Mucosa of descending colon (tissue), 3 donors: ENCODE data around the gene SUSD3. TPM values are rescaled to one million over a fixed set of nuclear protein-coding genes. Genes with fewer than 3 reads are reported as not detected.
A peak's percentile ranks its signal among the peaks of the same experiment; 100 is the strongest.

Experiments used
- ATAC-seq: fragments of 200-7000 bp; cut with Tn5 transposase; one replicate; pipeline ENCODE4 v1.9.1; 2020; ENCODE audit warnings: mild to moderate bottlenecking, moderate library complexity
- DNase-seq, 3 donors: peaks; one replicate each; pipeline ENCODE4 v3.0.0-alpha.2; 2020
- H3K36me3 ChIP-seq: fragments of 200-600 bp; one replicate; pipeline ENCODE4 v1.8.0; 2021; ENCODE audit warnings: low read depth, mild to moderate bottlenecking
- H3K4me1 ChIP-seq: fragments of 200-600 bp; one replicate; pipeline ENCODE4 v1.8.0; 2021; ENCODE audit warnings: low read depth, mild to moderate bottlenecking
- H3K4me3 ChIP-seq: fragments of 200-600 bp; one replicate; pipeline ENCODE4 v1.8.0; 2021; ENCODE audit warnings: mild to moderate bottlenecking
- H3K9me3 ChIP-seq: fragments of 200-600 bp; one replicate; pipeline ENCODE4 v1.8.0; 2021; ENCODE audit warnings: mild to moderate bottlenecking
- CTCF ChIP-seq: fragments of 200-600 bp; IDR thresholded peaks from one replicate; pipeline ENCODE4 v1.8.0; 2022; ENCODE audit warnings: antibody characterized with exemption, mild to moderate bottlenecking
- intact Hi-C, 2 donors: fragments of 100-400 bp; cut with DNase I in 1 of 2; cut with micrococcal nuclease in 1 of 2; formaldehyde crosslinking; loops; one replicate each; pipeline versions ENCODE4 v1.11.0 to v1.11.1; 2022; cut with DNase I, micrococcal nuclease
- total RNA-seq, 3 donors: library from RNA; stranded (reverse); fragmentation: NEBNext Ultra II Directional in 2 of 3; extraction: Animal tissue kit (Norgen Biotek cat#: 25700) in 2 of 3; gene quantifications; one replicate each; pipeline versions ENCODE4 v1.2.1 to v1.2.4, GENCODE V29; 2021 to 2023
- donor health status: DM: no; HTN: no; CAD: no; lungs with moderate emphysema.
- donor health status: DM: no; HTN: no; CAD: no.
- donor health status: DM: no; HTN: yes; CAD: no.

SUSD3 gene
- total RNA-seq, 3 donors from 2014 or later, result 1.2 to 2.5 (median 1.8) TPM

- TF ChIP-seq CTCF, result no peak
- ATAC-seq (no peak), DNase-seq (peak in 1 of 3 donors; percentile 43)
- Histone ChIP-seq H3K4me1 (no peaks in the 10 kb centered on the region), H3K9me3 (no peaks in the 10 kb centered on the region), H3K4me3 (no peak overlapping the region), H3K36me3 (no peaks in the 10 kb centered on the region)
- intact Hi-C loops, result no loop called here
Observed at GRCh38 chr9:93024986-93025630, 33.4 kb upstream of the SUSD3 start.

- DNase-seq, result peak in 1 of 3 donors; percentile 36
- intact Hi-C loops, result no loop called here
- no peaks in the 10 kb centered on the region for H3K4me1 ChIP-seq
Observed at GRCh38 chr9:93025736-93026135, 32.8 kb upstream of the SUSD3 start.

GRCh38 chr9:93026640-93027039 is 31.9 kb upstream of the SUSD3 start:
- no peak overlapping the region for H3K4me3 ChIP-seq
- no peaks in the 10 kb centered on the region for H3K9me3 ChIP-seq
- H3K36me3 ChIP-seq, result no peaks in the 10 kb centered on the region
- no peaks in the 10 kb centered on the region for H3K4me1 ChIP-seq
- no peak for TF ChIP-seq CTCF
- intact Hi-C loops, result no loop called here
- no peak for DNase-seq
- ATAC-seq, result no peak

More at GRCh38 chr9:93025736-93026135, 32.8 kb upstream of the SUSD3 start:
- no peaks in the 10 kb centered on the region for H3K9me3 ChIP-seq
- no peak for ATAC-seq
- TF ChIP-seq CTCF, result no peak
- H3K36me3 ChIP-seq, result no peaks in the 10 kb centered on the region
- H3K4me3 ChIP-seq, result no peak overlapping the region

- intact Hi-C loops, result no loop called here
- ATAC-seq (no peak), DNase-seq (no peak)
- TF ChIP-seq CTCF, result no peak
- Histone ChIP-seq H3K36me3 (no peaks in the 10 kb centered on the region), H3K4me1 (no peaks in the 10 kb centered on the region), H3K4me3 (no peak overlapping the region), H3K9me3 (no peaks in the 10 kb centered on the region)
Observed at GRCh38 chr9:93027750-93028149, 30.8 kb upstream of the SUSD3 start.

GRCh38 chr9:93028448-93029006 is 30.0 kb upstream of the SUSD3 start:
- Histone ChIP-seq H3K36me3 (no peaks in the 10 kb centered on the region), H3K4me1 (no peaks in the 10 kb centered on the region), H3K9me3 (no peaks in the 10 kb centered on the region), H3K4me3 (no peak overlapping the region)
- peak in 1 of 3 donors; percentile 23 for DNase-seq
- intact Hi-C loops, result no loop called here
- no peak for TF ChIP-seq CTCF
- peak; percentile 74 for ATAC-seq
